Breast epithelium (tissue), 3 donors: ENCODE results near the gene THSD4.

Experiments
- CTCF ChIP-seq, 3 donors: fragments of 450-650 bp; IDR thresholded peaks; one replicate each; pipeline ENCODE4 v1.5.1; 2016 to 2017; ENCODE audit warnings: antibody characterized with exemption in 3 of 3, mild to moderate bottlenecking in 3 of 3, moderate library complexity in 3 of 3
- POLR2A ChIP-seq: fragments of 450-650 bp; IDR thresholded peaks from one replicate; pipeline ENCODE4 v1.6.1; 2016; ENCODE audit warnings: antibody characterized with exemption, mild to moderate bottlenecking, moderate library complexity
- POLR2AphosphoS5 ChIP-seq, 3 donors: sonication (generic); formaldehyde crosslinking; IDR thresholded peaks; one replicate each; pipeline ENCODE4 v1.6.1; 2017; ENCODE audit warnings: antibody characterized with exemption in 3 of 3

- TF ChIP-seq CTCF (IDR thresholded peaks at IDR 0.05) (peak; percentile 96 to 98 (median 97)), POLR2A (no peak), POLR2AphosphoS5 (IDR thresholded peaks at IDR 0.05) (peak in 2 of 3 donors; percentile 14 to 61)
These were observed at the start of gene THSD4 for GRCh38 chr15:71114887-71115566.
